D721Med (cell line): ENCODE results near the gene TEX22.

Experiments
- DNase-seq: peaks from one replicate; pipeline ENCODE4 v3.0.0; 2011; ENCODE audit warnings: low spot score; ENCODE audit not compliant: insufficient read length
- FAIRE-seq: peaks from 2 replicates; lab custom pipeline; 2011; peaks lifted over from hg19 to GRCh38; lab: Jason Lieb, UNC
- TF ChIP-seq, protein P1 (sequence below): IDR thresholded peaks from 2 replicates; pipeline ENCODE4 v1.5.1; 2012; ENCODE audit warnings: mild to moderate bottlenecking, control low read depth; ENCODE audit not compliant: insufficient read depth; ENCODE audit errors: missing control alignments

Gene TEX22

DNA sequence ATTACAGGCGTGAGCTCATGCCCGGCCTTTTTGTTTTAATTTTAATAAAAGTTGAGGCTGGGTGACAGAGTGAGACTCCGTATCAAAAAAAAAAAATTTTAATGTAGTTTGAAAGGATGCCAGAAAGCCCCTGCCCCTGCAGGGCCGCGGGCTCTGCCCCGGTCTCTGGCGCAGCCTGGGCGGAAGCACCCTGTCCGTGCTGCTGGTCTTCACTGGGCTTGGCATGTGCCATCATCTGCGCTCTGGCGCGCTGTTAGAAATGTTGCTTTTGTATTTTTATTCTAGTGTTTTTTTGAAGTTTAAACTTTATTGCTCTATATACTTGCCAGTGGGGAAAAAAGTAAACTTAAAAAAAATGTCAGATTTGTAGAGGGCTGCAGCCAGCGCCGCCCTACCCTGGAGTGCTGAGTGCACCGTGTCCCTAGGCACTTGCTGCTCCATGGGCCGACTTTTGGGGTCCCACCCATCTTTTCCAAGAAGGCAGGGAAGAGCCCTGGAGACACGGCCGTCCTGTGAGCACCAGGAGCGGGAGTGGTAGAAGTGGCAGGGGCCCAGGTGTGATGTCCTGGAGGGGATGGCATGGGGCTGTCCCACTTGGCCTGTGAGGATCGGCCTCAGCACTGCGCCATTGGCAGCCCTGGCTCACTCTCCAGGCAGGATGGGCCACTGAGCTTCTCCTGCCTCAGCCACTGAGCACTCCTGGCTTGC lies 25.3 kb downstream of the TEX22 start:
- no peak for FAIRE-seq
- TF ChIP-seq, protein P1, sequence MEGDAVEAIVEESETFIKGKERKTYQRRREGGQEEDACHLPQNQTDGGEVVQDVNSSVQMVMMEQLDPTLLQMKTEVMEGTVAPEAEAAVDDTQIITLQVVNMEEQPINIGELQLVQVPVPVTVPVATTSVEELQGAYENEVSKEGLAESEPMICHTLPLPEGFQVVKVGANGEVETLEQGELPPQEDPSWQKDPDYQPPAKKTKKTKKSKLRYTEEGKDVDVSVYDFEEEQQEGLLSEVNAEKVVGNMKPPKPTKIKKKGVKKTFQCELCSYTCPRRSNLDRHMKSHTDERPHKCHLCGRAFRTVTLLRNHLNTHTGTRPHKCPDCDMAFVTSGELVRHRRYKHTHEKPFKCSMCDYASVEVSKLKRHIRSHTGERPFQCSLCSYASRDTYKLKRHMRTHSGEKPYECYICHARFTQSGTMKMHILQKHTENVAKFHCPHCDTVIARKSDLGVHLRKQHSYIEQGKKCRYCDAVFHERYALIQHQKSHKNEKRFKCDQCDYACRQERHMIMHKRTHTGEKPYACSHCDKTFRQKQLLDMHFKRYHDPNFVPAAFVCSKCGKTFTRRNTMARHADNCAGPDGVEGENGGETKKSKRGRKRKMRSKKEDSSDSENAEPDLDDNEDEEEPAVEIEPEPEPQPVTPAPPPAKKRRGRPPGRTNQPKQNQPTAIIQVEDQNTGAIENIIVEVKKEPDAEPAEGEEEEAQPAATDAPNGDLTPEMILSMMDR: no peak
- DNase-seq: no peak

DNA sequence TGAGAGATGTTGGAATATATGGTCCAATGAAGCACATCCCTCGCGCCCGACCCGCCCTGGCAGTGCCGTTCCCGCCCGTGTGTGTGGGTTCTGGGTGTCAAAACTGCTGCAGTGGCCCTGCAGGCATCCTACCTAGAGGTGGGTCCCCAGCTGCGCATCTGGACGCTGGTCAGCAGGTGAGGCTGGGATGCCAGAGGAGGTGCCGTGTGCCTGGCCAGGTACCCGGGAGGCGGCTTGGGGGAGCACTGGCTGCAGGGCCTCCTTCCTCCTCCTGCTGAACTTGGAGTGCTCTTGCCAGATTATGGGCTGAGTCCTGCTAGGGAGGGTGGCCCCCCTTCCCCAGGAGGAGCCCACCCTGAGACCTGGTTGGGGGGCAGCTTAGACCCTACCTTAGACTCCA lies 26.5 kb downstream of the TEX22 start:
- FAIRE-seq (no peak), DNase-seq (no peak)
- TF ChIP-seq, protein P1: no peak

DNA sequence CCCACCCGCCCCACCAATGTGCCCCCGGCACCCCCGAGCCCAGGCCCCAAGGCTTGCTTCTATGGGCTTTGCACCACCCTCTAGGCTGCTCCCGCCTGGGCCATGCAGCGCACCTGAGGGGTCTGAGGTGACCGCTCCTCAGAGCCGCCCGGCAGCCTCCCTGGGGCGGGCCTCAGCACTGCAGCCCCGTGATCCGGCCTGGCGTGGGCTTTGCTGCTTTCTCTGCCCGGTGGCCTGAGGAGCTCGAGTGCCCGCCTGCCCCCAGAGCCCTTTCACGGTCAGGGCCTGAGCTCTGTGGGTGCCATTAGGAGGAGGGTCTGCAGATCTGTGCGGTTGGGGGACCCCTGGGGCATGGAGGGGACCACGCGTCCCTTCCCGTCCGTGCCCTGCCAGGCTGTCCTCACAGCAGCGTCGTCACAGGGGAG lies 27.5 kb downstream of the TEX22 start:
- no peak for FAIRE-seq
- TF ChIP-seq, protein P1: no peak
- no peak for DNase-seq

DNA sequence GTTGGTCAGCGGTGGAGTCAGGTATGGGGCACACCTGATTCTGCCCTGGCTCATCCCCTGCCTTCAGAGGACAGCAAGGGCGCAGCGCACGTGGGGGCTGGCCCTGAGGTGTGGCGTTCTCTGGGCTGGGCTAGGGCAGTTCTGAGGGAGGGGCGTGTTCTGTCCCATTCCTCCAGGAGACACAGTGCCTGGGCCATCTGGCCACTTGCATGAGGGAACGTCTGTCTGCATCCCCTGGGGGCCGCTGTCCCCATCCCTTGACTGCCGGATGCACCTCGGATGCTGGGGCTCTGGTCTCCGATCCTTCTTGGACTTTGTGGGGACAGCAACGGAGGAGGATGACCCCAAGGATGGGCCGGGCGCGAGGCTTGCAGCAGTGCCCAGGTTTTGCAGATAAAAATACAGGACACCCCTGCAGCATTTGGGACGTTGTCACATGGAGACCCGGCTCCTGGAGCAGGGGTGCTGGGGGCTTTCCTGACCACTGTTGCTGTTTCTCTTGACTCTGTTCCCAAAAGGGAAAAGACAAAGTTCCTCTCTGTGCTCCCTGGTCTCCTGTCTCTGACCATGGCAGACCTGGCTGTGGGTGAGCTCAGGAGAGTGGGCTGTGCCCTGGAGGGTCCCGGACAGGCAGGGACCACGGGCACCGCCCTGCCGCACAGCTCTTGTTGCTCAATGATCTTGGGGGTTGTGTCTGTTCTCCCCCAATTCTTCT lies 28.2 kb downstream of the TEX22 start:
- no peak for DNase-seq
- FAIRE-seq: no peak
- TF ChIP-seq, protein P1: no peak

DNA sequence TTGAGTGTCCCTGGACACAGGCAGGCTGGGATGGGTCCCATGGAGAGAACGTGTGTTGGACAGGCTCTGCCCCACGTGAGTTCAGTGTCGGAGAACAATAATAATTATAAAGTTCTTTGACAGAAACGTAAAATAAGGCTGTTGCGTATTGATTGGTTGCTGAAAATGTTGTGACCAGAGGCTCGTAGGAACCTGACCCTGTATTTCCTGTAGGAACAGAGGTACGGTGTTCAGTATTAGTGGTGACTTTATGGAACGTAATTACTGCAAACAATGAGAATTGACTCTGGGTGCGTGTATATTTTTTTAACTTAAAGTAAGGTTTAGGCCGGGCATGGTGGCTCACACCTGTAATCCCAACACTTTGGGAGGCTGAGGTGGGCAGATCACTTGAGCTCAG lies 29.1 kb downstream of the TEX22 start:
- no peak for DNase-seq
- FAIRE-seq: no peak
- TF ChIP-seq, protein P1: no peak

DNA sequence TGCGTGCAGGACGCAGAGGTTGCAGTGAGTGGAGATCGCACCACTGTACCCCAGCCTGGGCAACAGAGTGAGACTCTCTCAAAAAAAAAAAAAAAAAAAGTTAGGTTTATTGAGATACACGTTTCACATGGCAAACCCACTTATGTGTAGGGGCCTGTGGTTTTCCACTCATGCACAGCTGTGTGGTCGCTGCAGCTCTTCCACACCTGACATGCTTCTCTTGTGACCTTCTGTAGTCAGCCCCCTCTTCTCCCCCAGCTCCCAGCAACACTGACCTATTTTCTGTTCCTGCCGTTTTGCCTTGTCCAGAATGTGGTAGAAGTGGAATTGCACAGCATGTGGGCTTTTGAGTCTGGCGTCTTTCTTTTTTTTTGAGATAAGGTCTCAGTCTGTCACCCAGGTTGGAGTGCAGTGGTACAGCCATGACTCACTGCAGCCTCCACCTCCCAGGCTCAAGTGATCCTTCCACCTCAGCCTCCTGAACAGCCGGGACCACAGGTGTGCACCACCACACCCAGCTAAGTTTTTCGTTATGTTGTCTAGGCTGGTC lies 29.7 kb downstream of the TEX22 start:
- TF ChIP-seq, protein P1: no peak
- DNase-seq: no peak
- FAIRE-seq: no peak
